GM23338 (cell line): ENCODE results near the gene CYP19A1. TPM values are rescaled to one million over a fixed set of nuclear protein-coding genes. Genes with fewer than 3 reads are reported as not detected.

Source experiments
- ATAC-seq: fragments of 200-7000 bp; cut with Tn5 transposase; 3 replicates; pipeline ENCODE4 v1.9.1; 2020
- DNase-seq: peaks from one replicate; pipeline ENCODE4 v3.0.0-alpha.2; 2015; ENCODE audit warnings: low spot score
- H2AFZ ChIP-seq: fragments of 200-600 bp; sonication (generic); 2 replicates; pipeline ENCODE4 v1.8.0; 2016; ENCODE audit warnings: antibody characterized with exemption, mild to moderate bottlenecking, moderate library complexity
- H3F3A ChIP-seq: fragments of 200-600 bp; sonication (generic); replicated peaks from 2 replicates; pipeline ENCODE4 v1.8.0; 2017; ENCODE audit warnings: antibody characterized with exemption, mixed run types, low read depth
- H3K27ac ChIP-seq: fragments of 200-600 bp; sonication (generic); 2 replicates; pipeline ENCODE4 v1.6.1; 2016; ENCODE audit warnings: low read depth
- H3K27me3 ChIP-seq: fragments of 200-600 bp; sonication (generic); 2 replicates; pipeline ENCODE4 v1.8.0; 2016; ENCODE audit warnings: mild to moderate bottlenecking, mixed run types, moderate library complexity; ENCODE audit not compliant: insufficient read depth
- H3K36me3 ChIP-seq: fragments of 200-600 bp; sonication (generic); 2 replicates; pipeline ENCODE4 v1.8.0; 2016; ENCODE audit warnings: mild to moderate bottlenecking; ENCODE audit not compliant: insufficient read depth
- H3K4me1 ChIP-seq: fragments of 200-600 bp; sonication (generic); 2 replicates; pipeline ENCODE4 v1.8.0; 2016; ENCODE audit warnings: mild to moderate bottlenecking, moderate library complexity; ENCODE audit not compliant: insufficient read depth
- H3K4me2 ChIP-seq: fragments of 200-600 bp; sonication (generic); 2 replicates; pipeline ENCODE4 v1.7.1; 2017; ENCODE audit warnings: mixed run types
- H3K4me3 ChIP-seq: fragments of 200-600 bp; sonication (generic); 2 replicates; pipeline ENCODE4 v1.6.1; 2016; ENCODE audit warnings: mixed run types
- H3K79me2 ChIP-seq: fragments of 200-600 bp; sonication (generic); replicated peaks from 2 replicates; pipeline ENCODE4 v1.8.0; 2017; ENCODE audit warnings: mild to moderate bottlenecking; ENCODE audit not compliant: insufficient read depth
- H3K9me2 ChIP-seq: fragments of 200-600 bp; sonication (generic); 2 replicates; pipeline ENCODE4 v1.8.0; 2017; ENCODE audit not compliant: insufficient read depth
- H4K20me1 ChIP-seq: fragments of 200-600 bp; sonication (generic); replicated peaks from 2 replicates; pipeline ENCODE4 v1.8.0; 2017; ENCODE audit warnings: mild to moderate bottlenecking; ENCODE audit not compliant: insufficient read depth
- H3K27ac Mint-ChIP-seq: 2 replicates; pipeline ENCODE4 v1.8.0; 2020; ENCODE audit warnings: inconsistent platforms, mild to moderate bottlenecking, moderate library complexity, mixed read lengths
- H3K27me3 Mint-ChIP-seq: 3 replicates; pipeline ENCODE4 v1.8.0; 2022; ENCODE audit warnings: low read depth, mild to moderate bottlenecking, moderate library complexity, mixed read lengths, inconsistent platforms; ENCODE audit not compliant: insufficient read depth, poor library complexity
- H3K36me3 Mint-ChIP-seq: 3 replicates; pipeline ENCODE4 v1.8.0; 2021; ENCODE audit warnings: low read depth, mild to moderate bottlenecking, inconsistent platforms, moderate library complexity, mixed read lengths
- H3K4me1 Mint-ChIP-seq: 3 replicates; pipeline ENCODE4 v1.8.0; 2020; ENCODE audit warnings: mild to moderate bottlenecking, inconsistent platforms, mixed read lengths
- H3K4me3 Mint-ChIP-seq: 3 replicates; pipeline ENCODE4 v1.8.0; 2021; ENCODE audit warnings: moderate library complexity, mild to moderate bottlenecking, inconsistent platforms, mixed read lengths
- H3K9me3 Mint-ChIP-seq: 3 replicates; pipeline ENCODE4 v1.8.0; 2020; ENCODE audit warnings: moderate library complexity, mild to moderate bottlenecking, inconsistent platforms, mixed read lengths
- EZH2 ChIP-seq: fragments of 200-600 bp; sonication (generic); IDR thresholded peaks from one replicate; pipeline ENCODE4 v1.8.0; 2017; ENCODE audit warnings: antibody characterized with exemption, mild to moderate bottlenecking, low read depth; ENCODE audit not compliant: unreplicated experiment
- JUNB ChIP-seq: IDR thresholded peaks from one replicate; pipeline ENCODE4 v1.6.1; 2016; ENCODE audit warnings: antibody characterized with exemption; ENCODE audit not compliant: unreplicated experiment
- NANOG ChIP-seq: IDR thresholded peaks from 2 replicates; pipeline ENCODE4 v1.6.1; 2016; ENCODE audit warnings: antibody characterized with exemption, borderline replicate concordance
- POLR2AphosphoS5 ChIP-seq: IDR thresholded peaks from 2 replicates; pipeline ENCODE4 v1.6.1; 2016; ENCODE audit warnings: antibody characterized with exemption, low read depth
- ZNF331 ChIP-seq: fragments of 250-450 bp; sonication (Bioruptor Pico); IDR thresholded peaks from 2 replicates; pipeline ENCODE4 v1.5.0; 2020; ENCODE audit warnings: low read depth, mild to moderate bottlenecking, moderate library complexity
- ZNF462 ChIP-seq: fragments of 250-450 bp; sonication (Bioruptor Pico); IDR thresholded peaks from 2 replicates; pipeline ENCODE4 v1.5.0; 2020; ENCODE audit warnings: mild to moderate bottlenecking, moderate library complexity
- polyA plus RNA-seq: library from polyadenylated mRNA; unstranded; fragments of >200 nt; fragmentation: Nextera tagmentation; extraction: Ambion mirVana; gene quantifications from 2 replicates; pipeline ENCODE4 v1.2.1, GENCODE V29; 2016
- total RNA-seq: library from RNA; depleted of rRNA; stranded (reverse); fragments of >200 nt; shearing (Covaris generic); gene quantifications from 2 replicates; pipeline ENCODE4 v1.2.3, GENCODE V29; 2014

Gene CYP19A1
- total and polyA plus RNA-seq, 2 experiments from 2014 or later, result 0.42 TPM; not detected in 1

GRCh38 chr15:51290720-51291119, 47.7 kb downstream of the CYP19A1 start (continued):
- no peak for TF ChIP-seq ZNF462 (CRISPR knock-in tag)

GRCh38 chr15:51289290-51289689, 49.1 kb downstream of the CYP19A1 start:
- Histone ChIP-seq H3K36me3 (no peaks in the 10 kb centered on the region), H3K27ac (no peak overlapping the region), H2AFZ (no peak overlapping the region), H3K4me1 (no peaks in the 10 kb centered on the region), H3K79me2 (no peaks in the 10 kb centered on the region), H3K27me3 (no peaks in the 10 kb centered on the region), H3K9me2 (no peaks in the 10 kb centered on the region; the same call in 1 of the 2 replicates), H3K4me2 (no peak overlapping the region), H3F3A (no peaks in the 10 kb centered on the region), H3K4me3 (no peak overlapping the region), H4K20me1 (no peaks in the 10 kb centered on the region)
- Mint-ChIP-seq H3K27me3 (peaks cover 4% of the 10 kb centered on the region), H3K27ac (no peak overlapping the region), H3K36me3 (peaks cover 4% of the 10 kb centered on the region; the same call in 1 of the 3 replicates), H3K4me3 (no peak overlapping the region), H3K9me3 (peaks cover 19% of the 10 kb centered on the region), H3K4me1 (no peaks in the 10 kb centered on the region)
- TF ChIP-seq ZNF462 (CRISPR knock-in tag) (no peak), EZH2 (no peak), ZNF331 (CRISPR knock-in tag) (no peak), POLR2AphosphoS5 (no peak), NANOG (no peak), JUNB (no peak)
- ATAC-seq, result no peak
- DNase-seq, result no peak
